ENCODE data around the gene G3BP1. TPM values are rescaled to one million over a fixed set of nuclear protein-coding genes. Genes with fewer than 3 reads are reported as not detected.

The G3BP1 gene
- total and polyA plus RNA-seq, 9 of the 15 experiments (the other 6 are each of a cell fraction or from before 2014, with no cell fraction given): 54.7 to 264 (median 105) TPM

DNA sequence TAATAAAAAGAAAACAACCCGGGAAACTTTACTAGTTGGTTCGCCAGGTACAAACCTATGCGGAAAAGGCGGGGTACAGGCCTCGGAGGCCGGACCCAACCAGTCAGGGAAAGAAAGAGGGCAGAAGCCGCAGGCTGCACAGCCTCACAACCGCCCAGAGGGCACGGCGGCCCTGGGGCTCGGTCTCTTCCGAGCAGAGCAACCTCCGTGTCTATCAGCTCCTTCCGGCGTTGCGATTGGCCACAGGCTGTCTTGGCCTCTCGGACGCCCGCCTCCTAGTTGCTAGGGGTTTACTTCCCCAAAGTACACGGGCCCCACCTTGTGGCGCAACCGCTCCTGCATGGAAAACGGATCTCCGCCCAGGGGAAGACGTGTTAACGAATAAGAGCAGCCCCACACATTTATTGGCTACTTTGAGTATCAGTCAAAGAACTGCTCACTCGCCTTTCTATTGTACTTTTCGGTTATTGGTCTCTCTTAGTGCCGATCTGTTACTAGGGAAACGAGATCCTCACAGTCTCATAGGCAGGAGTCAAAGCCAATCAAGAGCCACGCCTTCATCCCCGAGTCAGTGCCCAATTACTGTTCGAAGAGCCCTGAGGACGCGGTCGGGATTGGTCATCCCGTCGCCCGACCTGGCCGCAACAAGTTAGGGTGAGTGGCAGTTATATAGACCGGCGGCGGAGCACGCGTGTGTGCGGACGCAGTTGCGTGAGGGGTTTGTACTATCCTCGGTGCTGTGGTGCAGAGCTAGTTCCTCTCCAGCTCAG lies at the start of gene G3BP1 (continued):
- TF ChIP-seq SRSF1 (IDR thresholded peaks at IDR 0.05; ENCODE audit: low read depth, low read length): no peak
- TF ChIP-seq CEBPG (CRISPR knock-in tag; IDR thresholded peaks at IDR 0.05): peak; percentile 88
- TF ChIP-seq CEBPG (tag; conservative IDR thresholded peaks at IDR 0.05 in 1 of 2, IDR thresholded peaks at IDR 0.05 in 1 of 2): peak; percentile 84 to 91
- TF ChIP-seq MYNN (IDR thresholded peaks at IDR 0.05): peak; percentile 11; the same call in 1 of the 2 replicates
- TF ChIP-seq MYNN (CRISPR knock-in tag; IDR thresholded peaks at IDR 0.05): no peak
- TF ChIP-seq, protein P1, sequence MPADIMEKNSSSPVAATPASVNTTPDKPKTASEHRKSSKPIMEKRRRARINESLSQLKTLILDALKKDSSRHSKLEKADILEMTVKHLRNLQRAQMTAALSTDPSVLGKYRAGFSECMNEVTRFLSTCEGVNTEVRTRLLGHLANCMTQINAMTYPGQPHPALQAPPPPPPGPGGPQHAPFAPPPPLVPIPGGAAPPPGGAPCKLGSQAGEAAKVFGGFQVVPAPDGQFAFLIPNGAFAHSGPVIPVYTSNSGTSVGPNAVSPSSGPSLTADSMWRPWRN (IDR thresholded peaks at IDR 0.05; ENCODE audit: low read depth): peak; percentile 66
- no peak for TF ChIP-seq ZNF41 (CRISPR knock-in tag; conservative IDR thresholded peaks at IDR 0.05)
- TF ChIP-seq, protein P2, sequence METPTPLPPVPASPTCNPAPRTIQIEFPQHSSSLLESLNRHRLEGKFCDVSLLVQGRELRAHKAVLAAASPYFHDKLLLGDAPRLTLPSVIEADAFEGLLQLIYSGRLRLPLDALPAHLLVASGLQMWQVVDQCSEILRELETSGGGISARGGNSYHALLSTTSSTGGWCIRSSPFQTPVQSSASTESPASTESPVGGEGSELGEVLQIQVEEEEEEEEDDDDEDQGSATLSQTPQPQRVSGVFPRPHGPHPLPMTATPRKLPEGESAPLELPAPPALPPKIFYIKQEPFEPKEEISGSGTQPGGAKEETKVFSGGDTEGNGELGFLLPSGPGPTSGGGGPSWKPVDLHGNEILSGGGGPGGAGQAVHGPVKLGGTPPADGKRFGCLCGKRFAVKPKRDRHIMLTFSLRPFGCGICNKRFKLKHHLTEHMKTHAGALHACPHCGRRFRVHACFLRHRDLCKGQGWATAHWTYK (CRISPR knock-in tag; IDR thresholded peaks at IDR 0.05): 0 out of 2 replicates have a peak, but pooled peaks have one; percentile 42
- no peak for TF ChIP-seq SMAD3 (CRISPR knock-in tag; conservative IDR thresholded peaks at IDR 0.05)
- TF ChIP-seq ZNF584 (CRISPR knock-in tag; IDR thresholded peaks at IDR 0.05; ENCODE audit: low read depth): no peak
- no peak for TF ChIP-seq BCOR (IDR thresholded peaks at IDR 0.05)
- TF ChIP-seq MTA1 (IDR thresholded peaks at IDR 0.05; ENCODE audit: borderline replicate concordance): no peak
- TF ChIP-seq, protein P3, sequence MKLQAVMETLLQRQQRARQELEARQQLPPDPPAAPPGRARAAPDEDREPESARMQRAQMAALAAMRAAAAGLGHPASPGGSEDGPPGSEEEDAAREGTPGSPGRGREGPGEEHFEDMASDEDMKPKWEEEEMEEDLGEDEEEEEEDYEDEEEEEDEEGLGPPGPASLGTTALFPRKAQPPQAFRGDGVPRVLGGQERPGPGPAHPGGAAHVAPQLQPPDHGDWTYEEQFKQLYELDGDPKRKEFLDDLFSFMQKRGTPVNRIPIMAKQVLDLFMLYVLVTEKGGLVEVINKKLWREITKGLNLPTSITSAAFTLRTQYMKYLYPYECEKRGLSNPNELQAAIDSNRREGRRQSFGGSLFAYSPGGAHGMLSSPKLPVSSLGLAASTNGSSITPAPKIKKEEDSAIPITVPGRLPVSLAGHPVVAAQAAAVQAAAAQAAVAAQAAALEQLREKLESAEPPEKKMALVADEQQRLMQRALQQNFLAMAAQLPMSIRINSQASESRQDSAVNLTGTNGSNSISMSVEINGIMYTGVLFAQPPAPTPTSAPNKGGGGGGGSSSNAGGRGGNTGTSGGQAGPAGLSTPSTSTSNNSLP (IDR thresholded peaks at IDR 0.05; ENCODE audit: borderline replicate concordance, low read depth, low read length): no peak; the same call in 1 of the 2 replicates
- TF ChIP-seq SP1 (CRISPR knock-in tag; IDR thresholded peaks at IDR 0.05): peak; percentile 90
- TF ChIP-seq, protein P4, sequence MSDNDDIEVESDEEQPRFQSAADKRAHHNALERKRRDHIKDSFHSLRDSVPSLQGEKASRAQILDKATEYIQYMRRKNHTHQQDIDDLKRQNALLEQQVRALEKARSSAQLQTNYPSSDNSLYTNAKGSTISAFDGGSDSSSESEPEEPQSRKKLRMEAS (CRISPR knock-in tag; IDR thresholded peaks at IDR 0.05): peak; percentile 86
- no peak for TF ChIP-seq ZNF263 (CRISPR knock-in tag; IDR thresholded peaks at IDR 0.05; ENCODE audit: borderline replicate concordance)
- no peak for TF ChIP-seq BRF1 (IDR thresholded peaks at IDR 0.05; ENCODE audit: borderline replicate concordance, extremely low read depth, insufficient read length)
- peak; percentile 78 for TF ChIP-seq GABPB1 (CRISPR knock-in tag; IDR thresholded peaks at IDR 0.05)
- TF ChIP-seq, protein P5, sequence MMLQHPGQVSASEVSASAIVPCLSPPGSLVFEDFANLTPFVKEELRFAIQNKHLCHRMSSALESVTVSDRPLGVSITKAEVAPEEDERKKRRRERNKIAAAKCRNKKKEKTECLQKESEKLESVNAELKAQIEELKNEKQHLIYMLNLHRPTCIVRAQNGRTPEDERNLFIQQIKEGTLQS (IDR thresholded peaks at IDR 0.05): peak; percentile 13; the same call in 1 of the 2 replicates
- TF ChIP-seq, protein P5 (CRISPR knock-in tag; conservative IDR thresholded peaks at IDR 0.05): no peak
- TF ChIP-seq, protein P6, sequence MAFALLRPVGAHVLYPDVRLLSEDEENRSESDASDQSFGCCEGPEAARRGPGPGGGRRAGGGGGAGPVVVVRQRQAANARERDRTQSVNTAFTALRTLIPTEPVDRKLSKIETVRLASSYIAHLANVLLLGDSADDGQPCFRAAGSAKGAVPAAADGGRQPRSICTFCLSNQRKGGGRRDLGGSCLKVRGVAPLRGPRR (CRISPR knock-in tag; IDR thresholded peaks at IDR 0.05): no peak
- TF ChIP-seq CSDE1 (IDR thresholded peaks at IDR 0.05): peak in 1 of 2 experiments; percentile 76; a peak in 1 of 4 replicates

Measured in K562 (cell line).